GM12878 (cell line): ENCODE measurements around the gene RANBP9. TPM values are rescaled to one million over a fixed set of nuclear protein-coding genes. Genes with fewer than 3 reads are reported as not detected.
A peak's percentile ranks its signal among the peaks of the same experiment; 100 is the strongest.

Source experiments
- ATAC-seq: fragments of 200-7000 bp; cut with Tn5 transposase; 3 replicates; pipeline ENCODE4 v1.9.1; 2020; ENCODE audit warnings: mild to moderate bottlenecking, moderate library complexity
- Bru-seq: library from RNA; stranded (reverse); fragments of 400-500 nt; gene quantifications from one replicate; lab custom pipeline; 2021; lab: Mats Ljungman, UMichigan
- BruChase-seq, 2 experiments: library from RNA; stranded (reverse); fragments of 400-500 nt; gene quantifications; one replicate each; lab custom pipeline; 2021; lab: Mats Ljungman, UMichigan
- BruUV-seq: library from RNA; stranded (reverse); fragments of 400-500 nt; replicated peaks from 2 replicates; lab custom pipeline; 2021; lab: Mats Ljungman, UMichigan
- CTCF ChIA-PET: fragments of 300-600 bp; sonication (Branson Sonifier 250); formaldehyde crosslinking; extraction: SDS; loops from one replicate; lab custom pipeline; 2021; ENCODE audit warnings: inconsistent platforms; lab: Yijun Ruan, JAX
- POLR2A ChIA-PET: fragments of 350-600 bp; formaldehyde crosslinking; extraction: SDS; loops from one replicate; lab custom pipeline; 2021; ENCODE audit warnings: inconsistent platforms; lab: Charles Lee
- RAD21 ChIA-PET: fragments of 300-600 bp; sonication (Branson Sonifier 250); formaldehyde crosslinking; loops from one replicate; lab custom pipeline; 2023; ENCODE audit warnings: antibody characterized with exemption; ENCODE audit not compliant: unreplicated experiment; lab: Charles Lee
- SMC1A ChIA-PET: fragments of 300-600 bp; sonication (Branson Sonifier 250); formaldehyde crosslinking; loops from one replicate; lab custom pipeline; 2023; ENCODE audit not compliant: unreplicated experiment, uncharacterized antibody; lab: Charles Lee
- DNase-seq: peaks from one replicate; pipeline ENCODE4 v3.0.0-alpha.2; 2011; ENCODE audit warnings: low read depth, low spot score
- FAIRE-seq: peaks from 3 replicates; lab custom pipeline; 2011; peaks lifted over from hg19 to GRCh38; lab: Jason Lieb, UNC
- H2AFZ ChIP-seq: 2 replicates; pipeline ENCODE4 v1.6.0; 2011; ENCODE audit warnings: low read depth, low read length, control low read depth; ENCODE audit not compliant: control insufficient read depth
- H3K27ac ChIP-seq: 2 replicates; pipeline ENCODE4 v1.5.1; 2011; ENCODE audit warnings: control low read depth; ENCODE audit not compliant: control insufficient read depth, insufficient read depth
- H3K27me3 ChIP-seq, 2 experiments: replicated peaks in 1 of 2; 2 replicates each; pipeline versions ENCODE4 v1.6.0 to v1.6.1; 2011; ENCODE audit warnings: low read length in 1 of 2; ENCODE audit not compliant: control insufficient read depth in 2 of 2, insufficient read depth in 2 of 2
- H3K36me3 ChIP-seq, 2 experiments: 2 replicates each; pipeline ENCODE4 v1.5.1; 2011; ENCODE audit warnings: low read length in 1 of 2; ENCODE audit not compliant: control insufficient read depth in 2 of 2, insufficient read depth in 2 of 2
- H3K4me1 ChIP-seq: 2 replicates; pipeline ENCODE4 v1.6.1; 2011; ENCODE audit warnings: mild to moderate bottlenecking, low read length, moderate library complexity, mixed read lengths; ENCODE audit not compliant: control insufficient read depth, insufficient read depth
- H3K4me2 ChIP-seq: 2 replicates; pipeline ENCODE4 v1.6.0; 2011; ENCODE audit warnings: control low read depth; ENCODE audit not compliant: control insufficient read depth, insufficient read depth
- H3K4me3 ChIP-seq: fragments of 200-600 bp; sonication (generic); 2 replicates; pipeline ENCODE4 v1.5.1; 2016
- H3K79me2 ChIP-seq: 2 replicates; pipeline ENCODE4 v1.6.0; 2011; ENCODE audit warnings: low read length; ENCODE audit not compliant: control insufficient read depth, insufficient read depth
- H3K9ac ChIP-seq: 2 replicates; pipeline ENCODE4 v1.8.0; 2011; ENCODE audit warnings: low read length, control low read depth, mixed read lengths; ENCODE audit not compliant: control insufficient read depth, insufficient read depth
- H3K9me3 ChIP-seq: replicated peaks from 3 replicates; pipeline ENCODE4 v1.5.1; 2011; ENCODE audit warnings: mild to moderate bottlenecking, low read length; ENCODE audit not compliant: control insufficient read depth, insufficient read depth
- H4K20me1 ChIP-seq: 2 replicates; pipeline ENCODE4 v1.6.0; 2011; ENCODE audit not compliant: control insufficient read depth, insufficient read depth
- CREM ChIP-seq: IDR thresholded peaks from 2 replicates; pipeline ENCODE4 v1.6.1; 2014; ENCODE audit warnings: antibody characterized with exemption, low read depth
- EGR1 ChIP-seq, 2 experiments: IDR thresholded peaks; 1 replicate in 1 of 2; 2 replicates in 1 of 2; pipeline ENCODE4 v1.6.1; 2011 to 2012; ENCODE audit warnings: low read depth in 2 of 2, low read length in 2 of 2, borderline replicate concordance in 1 of 2, mild to moderate bottlenecking in 1 of 2, moderate library complexity in 1 of 2
- EZH2 ChIP-seq: IDR thresholded peaks from 2 replicates; pipeline ENCODE4 v1.6.1; 2012; ENCODE audit warnings: low read depth, mild to moderate bottlenecking, control low read depth, inconsistent platforms, low read length, borderline replicate concordance; ENCODE audit not compliant: control insufficient read depth
- GABPA ChIP-seq: IDR thresholded peaks from 2 replicates; pipeline ENCODE4 v1.6.1; 2014; ENCODE audit warnings: antibody characterized with exemption, low read depth, mild to moderate bottlenecking, inconsistent platforms
- HCFC1 ChIP-seq: fragments of 150-350 bp; IDR thresholded peaks from 2 replicates; pipeline ENCODE4 v1.6.1; 2014; ENCODE audit warnings: low read length
- LARP7 ChIP-seq: fragments of 450-650 bp; IDR thresholded peaks from 2 replicates; pipeline ENCODE4 v1.6.1; 2017; ENCODE audit warnings: mild to moderate bottlenecking
- MEF2B ChIP-seq: fragments of 450-650 bp; IDR thresholded peaks from 2 replicates; pipeline ENCODE4 v1.6.1; 2018; ENCODE audit warnings: mild to moderate bottlenecking, moderate library complexity; ENCODE audit not compliant: partially characterized antibody, poor library complexity, severe bottlenecking
- MXI1 ChIP-seq: fragments of 150-350 bp; IDR thresholded peaks from 2 replicates; pipeline ENCODE4 v1.6.1; 2011; ENCODE audit warnings: low read depth, mild to moderate bottlenecking, inconsistent platforms, low read length, improper control_type of control experiment
- RB1 ChIP-seq: fragments of 450-650 bp; formaldehyde crosslinking; IDR thresholded peaks from 2 replicates; pipeline ENCODE4 v1.6.1; 2017; ENCODE audit warnings: mild to moderate bottlenecking, borderline replicate concordance
- SIN3A ChIP-seq: IDR thresholded peaks from 2 replicates; pipeline ENCODE4 v1.6.1; 2012; ENCODE audit warnings: low read depth, low read length, improper control_type of control experiment
- SIX5 ChIP-seq: IDR thresholded peaks from 2 replicates; pipeline ENCODE4 v1.6.1; 2011; ENCODE audit warnings: mild to moderate bottlenecking, low read depth, low read length, moderate library complexity; ENCODE audit not compliant: severe bottlenecking
- SRF ChIP-seq, 2 experiments: IDR thresholded peaks; 2 replicates each; pipeline ENCODE4 v1.6.1; 2011; ENCODE audit warnings: low read depth in 2 of 2, low read length in 2 of 2, mild to moderate bottlenecking in 1 of 2, moderate library complexity in 1 of 2
- STAT1 ChIP-seq: fragments of 450-650 bp; conservative IDR thresholded peaks from 2 replicates; pipeline ENCODE4 v1.6.1; 2014; ENCODE audit warnings: antibody characterized with exemption, mild to moderate bottlenecking
- TCF7 ChIP-seq: IDR thresholded peaks from 2 replicates; pipeline ENCODE4 v1.6.1; 2014; ENCODE audit warnings: antibody characterized with exemption, borderline replicate concordance
- ZNF207 ChIP-seq: fragments of 450-650 bp; IDR thresholded peaks from 2 replicates; pipeline ENCODE4 v1.6.1; 2014; ENCODE audit warnings: antibody characterized with exemption, mild to moderate bottlenecking, borderline replicate concordance
- WGBS: methylation state at CpG from one replicate; pipeline ENCODE4 v1.1.6; 2016; ENCODE audit warnings: low lambda C conversion rate; ENCODE audit not compliant: insufficient replicate concordance, insufficient coverage; ENCODE audit errors: missing lambda C conversion rate; 5-methylcytosine and 5-hydroxymethylcytosine counted together
- in situ Hi-C: fragments of 300-500 bp; cut with MboI; formaldehyde crosslinking; loops from 9 replicates; pipeline ENCODE4 v1.14.3; 2018; ENCODE audit warnings: mixed read lengths
- intact Hi-C: fragments of 100-400 bp; cut with micrococcal nuclease; formaldehyde crosslinking; loops from one replicate; pipeline ENCODE4 v1.14.2; 2022; ENCODE audit not compliant: unreplicated experiment
- long read RNA-seq, 2 experiments: library from polyadenylated mRNA; unstranded; transcript quantifications; one replicate each; pipeline ENCODE4 v2.0.0, GENCODE V29; 2019 to 2020
- polyA minus RNA-seq, 3 experiments: library from RNA; depleted of rRNA, polyadenylated mRNA; stranded (reverse); fragments of >200 nt; gene quantifications; 2 replicates each; pipeline ENCODE4 v1.2.3, GENCODE V29; 2011
- polyA plus RNA-seq, 11 experiments: library from polyadenylated mRNA; depleted of rRNA in 4 of 11; unstranded in 6 of 11; stranded (reverse) in 5 of 11; fragments of >200 nt; fragmentation: Nextera tagmentation in 4 of 11; fragmentation: Illumina TruSeq in 1 of 11; extraction: Ambion mirVana in 4 of 11; extraction: Trizol in 1 of 11; gene quantifications; 1 replicate in 1 of 11; 2 replicates in 10 of 11; pipeline versions ENCODE4 v1.2.1 to v1.2.3, GENCODE V29; 2011 to 2016; ENCODE audit warnings: inconsistent platforms in 2 of 11, missing spikeins in 2 of 11, low read depth in 1 of 11
- total RNA-seq, 4 experiments: library from RNA; depleted of rRNA in 3 of 4; stranded (reverse); fragments of >200 nt in 3 of 4; fragmentation: Illumina TruSeq in 1 of 4; extraction: Trizol in 1 of 4; gene quantifications; 2 replicates each; pipeline versions ENCODE4 v1.2.1 to v1.2.3, GENCODE V29; 2013 to 2021
- TF ChIP-seq, protein P1 (sequence below): fragments of 450-650 bp; IDR thresholded peaks from 2 replicates; pipeline ENCODE4 v1.6.1; 2017; ENCODE audit warnings: low read depth, mild to moderate bottlenecking, moderate library complexity

Gene RANBP9
- 18.2 and 18.7 TPM in 2 replicates for total RNA-seq (2013; cell fraction: nucleolus; rRNA removed)
- total RNA-seq (2014; rRNA removed) (11.3 and 12.9 TPM in 2 replicates), total RNA-seq (2014; rRNA removed; fragmentation: Illumina TruSeq; extraction: Trizol) (22.5 TPM in 2 replicates), total RNA-seq (2021) (28.5 and 28.7 TPM in 2 replicates), polyA plus RNA-seq (2011; rRNA removed) (21.5 and 32.7 TPM in 2 replicates), polyA plus RNA-seq (2014; fragmentation: Illumina TruSeq; extraction: Trizol) (43.1 and 44.2 TPM in 2 replicates), polyA plus RNA-seq (2014; fragmentation: Nextera tagmentation; extraction: Ambion mirVana) (10 to 100 TPM in 1 of 2 experiments, 1 to 10 TPM in 1; 8.2 to 10.8 TPM), polyA plus RNA-seq (2014; rRNA removed) (15.7 and 21.1 TPM in 2 replicates), polyA plus RNA-seq (2016; fragmentation: Nextera tagmentation; extraction: Ambion mirVana) (1 to 10 TPM; 3.7 to 5.0 TPM), polyA minus RNA-seq (2011; rRNA and poly(A)+ RNA removed) (16.4 and 27.4 TPM in 2 replicates), Bru-seq, nascent RNA (percentile 88 among the genes with signal in this experiment), BruChase-seq, experiment 1, labeled RNA remaining after a 6-hour chase (percentile 88 among the genes with signal in this experiment), BruChase-seq, experiment 2, labeled RNA remaining after a 2-hour chase (percentile 89 among the genes with signal in this experiment)
- polyA plus RNA-seq (2011; ENCODE audit: low read depth), result 17.2 TPM
- polyA plus RNA-seq (2011; cell fraction: cytosol; rRNA removed), result 15.0 and 15.3 TPM in 2 replicates
- polyA plus RNA-seq (2011; cell fraction: nucleus; rRNA removed), result 17.3 and 21.5 TPM in 2 replicates
- polyA plus RNA-seq (2012), result 23.4 and 27.1 TPM in 2 replicates
- polyA minus RNA-seq (2011; cell fraction: cytosol; rRNA and poly(A)+ RNA removed), result 10.7 and 14.2 TPM in 2 replicates
- 6.4 and 12.8 TPM in 2 replicates for polyA minus RNA-seq (2011; cell fraction: nucleus; rRNA and poly(A)+ RNA removed)
- long read RNA-seq, experiment 1, partial matches to known transcripts, result 1 of 2 reads
- long read RNA-seq, experiment 1, other reads (novel, unspliced or antisense), result 1 of 2 reads
- long read RNA-seq, experiment 2, partial matches to known transcripts, result 10 of 14 reads
- long read RNA-seq, experiment 2, other reads (novel, unspliced or antisense), result 2 of 14 reads

- no peaks in the 10 kb centered on the region for H3K27me3 ChIP-seq
- TF ChIP-seq GABPA (no peak), SIX5 (no peak), ZNF207 (peak; percentile 99), MXI1 (peak; percentile 66; the same call in 1 of the 2 replicates), EZH2 (no peak), MEF2B (peak; percentile 24), CREM (0 out of 2 replicates have a peak, but pooled peaks have one; percentile 37), STAT1 (peak; percentile 94), SRF (IDR thresholded peaks at IDR 0.05; ENCODE audit: low read depth in 2 of 2, low read length in 2 of 2) (peak; percentile 82 to 97), RB1 (peak; percentile 92; the same call in 1 of the 2 replicates), HCFC1 (peak; percentile 59; the same call in 1 of the 2 replicates), TCF7 (peak; percentile 11; the same call in 1 of the 2 replicates), LARP7 (peak; percentile 68), EGR1 (IDR thresholded peaks at IDR 0.05; ENCODE audit: borderline replicate concordance in 1 of 2, low read depth in 2 of 2, low read length in 2 of 2) (peak in 1 of 2 experiments; percentile 78; a peak in 1 of 3 replicates), SIN3A (peak; percentile 87; the same call in 1 of the 2 replicates)
- TF ChIP-seq, protein P1, sequence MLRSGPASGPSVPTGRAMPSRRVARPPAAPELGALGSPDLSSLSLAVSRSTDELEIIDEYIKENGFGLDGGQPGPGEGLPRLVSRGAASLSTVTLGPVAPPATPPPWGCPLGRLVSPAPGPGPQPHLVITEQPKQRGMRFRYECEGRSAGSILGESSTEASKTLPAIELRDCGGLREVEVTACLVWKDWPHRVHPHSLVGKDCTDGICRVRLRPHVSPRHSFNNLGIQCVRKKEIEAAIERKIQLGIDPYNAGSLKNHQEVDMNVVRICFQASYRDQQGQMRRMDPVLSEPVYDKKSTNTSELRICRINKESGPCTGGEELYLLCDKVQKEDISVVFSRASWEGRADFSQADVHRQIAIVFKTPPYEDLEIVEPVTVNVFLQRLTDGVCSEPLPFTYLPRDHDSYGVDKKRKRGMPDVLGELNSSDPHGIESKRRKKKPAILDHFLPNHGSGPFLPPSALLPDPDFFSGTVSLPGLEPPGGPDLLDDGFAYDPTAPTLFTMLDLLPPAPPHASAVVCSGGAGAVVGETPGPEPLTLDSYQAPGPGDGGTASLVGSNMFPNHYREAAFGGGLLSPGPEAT, result peak; percentile 97
These were observed at the start of gene RANBP9 for GRCh38 chr6:13711733-13712598. TSS of gene RANBP9 (minus strand) at chr6:13711835. CDS start at chr6:13711505, 330 bp downstream.

More at GRCh38 chr6:13711733-13712598, at the start of gene RANBP9:
- H3K4me1 ChIP-seq, result no peaks in the 10 kb centered on the region
- H3K27ac ChIP-seq, result peak within 1 kb of the TSS; percentile 87
- ChIA-PET CTCF (interaction anchor here (1.0 to 1.2 kb wide), 2 partner anchors 87 kb away, joined by 3 read pairs; no protein-coding TSS in a partner anchor), POLR2A (interaction anchor here (0.6 to 1.3 kb wide), 4 partner anchors 10 to 1380 kb away, joined by 3 to 4 read pairs (median 3); partner anchors contain the start of gene NOL7), SMC1A (interaction anchor here (0.7 kb wide), 1 partner anchor 510 kb away, joined by 3 read pairs; no protein-coding TSS in a partner anchor), RAD21 (interaction anchor here (1.1 to 1.3 kb wide), 3 partner anchors 16 to 99 kb away, joined by 3 to 5 read pairs (median 3); no protein-coding TSS in a partner anchor)
- H3K9me3 ChIP-seq, result peaks cover 2% of the 10 kb centered on the region; the same call in 1 of the 3 replicates
- 1% methylated on average over 51 of the region's 102 CpGs for WGBS
- in situ Hi-C loops, result no loop called here
- ATAC-seq (peak; percentile 88), DNase-seq (peak; percentile 43), FAIRE-seq (peak; percentile 57)
- no peaks in the 10 kb centered on the region for H4K20me1 ChIP-seq
- H3K4me2 ChIP-seq, result peak within 1 kb of the TSS; percentile 87
- H3K36me3 ChIP-seq, result no peaks in the 10 kb centered on the region
- peaks cover 40% of the 10 kb centered on the region for H3K79me2 ChIP-seq
- BruUV-seq, result no TSS peak
- peak within 1 kb of the TSS; percentile 96 for H2AFZ ChIP-seq
- H3K9ac ChIP-seq, result peak within 1 kb of the TSS; percentile 89
- intact Hi-C loops, result loop anchor here (1.0 to 5.0 kb wide), 3 partner anchors 51 to 102 kb away; partner anchors contain the start of genes MCUR1 and NOL7
- H3K4me3 ChIP-seq, result peak within 1 kb of the TSS; percentile 96
